Activated gamma-delta T cell treated with anti-CD3 and anti-CD28 coated beads, Interleukin-2, amount 50 U/mL, for 16 hours (primary cell): Measurements from ENCODE around the gene RPS6KA5.
"Not testable (repeated sequence)": the region's sequence is repeated elsewhere in the genome, so short reads cannot be mapped to it uniquely, and the experiment has no call there.

ENCODE experiments used
- DNase-seq: peaks from one replicate; pipeline ENCODE4 v3.0.0-alpha.2; 2020; ENCODE audit warnings: low read depth

RPS6KA5 gene

DNA sequence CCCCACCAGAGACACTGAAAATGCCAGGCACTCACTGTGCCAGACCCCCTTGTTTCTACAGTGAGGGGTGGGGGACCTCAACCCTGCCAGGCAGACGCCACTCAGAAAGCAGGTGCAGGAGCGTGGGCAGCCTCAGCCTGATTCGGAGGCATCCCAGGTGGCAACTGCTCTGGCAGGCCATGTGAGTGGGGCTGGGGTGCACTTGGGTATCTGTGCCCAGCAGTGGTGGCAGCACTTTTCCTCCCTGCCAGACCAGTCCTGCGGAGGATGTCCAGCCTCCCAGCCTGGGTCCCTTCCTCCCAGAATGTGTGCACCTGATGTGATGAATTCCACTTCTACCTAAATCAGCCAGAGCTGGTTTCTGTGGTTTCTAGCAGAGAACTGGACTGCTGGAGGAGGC, 230.8 kb downstream of the RPS6KA5 start:
- no peak for DNase-seq

DNA sequence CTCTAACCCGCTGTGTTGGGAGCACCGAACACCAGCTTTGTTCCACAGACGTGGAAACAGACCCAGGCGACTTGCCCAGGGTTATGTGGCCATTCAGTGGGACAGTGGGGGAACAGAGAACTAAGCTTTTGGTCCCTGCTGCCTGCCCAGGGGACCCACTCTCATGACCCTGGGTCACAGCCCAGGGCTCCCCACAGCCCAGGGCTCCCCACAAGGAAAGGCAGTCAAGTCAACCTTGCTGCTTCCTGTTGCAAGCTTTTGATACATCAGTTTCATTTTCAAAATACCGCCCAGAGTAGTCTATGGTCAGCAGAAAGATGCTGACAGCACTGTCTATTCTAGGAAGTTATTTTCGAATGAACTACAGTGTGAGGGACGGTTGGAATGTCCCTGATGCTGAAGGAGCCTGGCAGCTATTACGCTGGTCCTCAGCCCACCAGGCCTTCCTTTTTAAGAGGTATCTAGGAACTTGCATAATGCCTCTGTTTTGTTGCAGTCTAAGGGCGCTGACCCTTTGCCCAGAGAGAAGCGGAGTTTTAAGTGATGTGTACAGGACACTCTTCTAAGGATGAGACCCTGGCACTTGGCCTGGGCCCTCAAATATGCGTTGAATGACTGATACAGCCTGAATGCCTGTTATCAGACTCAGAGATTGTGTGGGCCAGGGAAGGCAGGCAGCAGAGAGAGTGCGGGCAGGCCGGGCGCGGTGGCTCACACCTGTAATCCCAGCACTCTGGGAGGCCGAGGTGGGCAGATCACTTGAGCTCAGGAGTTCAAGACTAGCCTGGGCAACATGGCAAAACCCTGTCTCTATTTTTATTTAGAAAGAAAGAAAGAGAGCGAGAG, 231.6 kb downstream of the RPS6KA5 start:
- DNase-seq = no peak

DNA sequence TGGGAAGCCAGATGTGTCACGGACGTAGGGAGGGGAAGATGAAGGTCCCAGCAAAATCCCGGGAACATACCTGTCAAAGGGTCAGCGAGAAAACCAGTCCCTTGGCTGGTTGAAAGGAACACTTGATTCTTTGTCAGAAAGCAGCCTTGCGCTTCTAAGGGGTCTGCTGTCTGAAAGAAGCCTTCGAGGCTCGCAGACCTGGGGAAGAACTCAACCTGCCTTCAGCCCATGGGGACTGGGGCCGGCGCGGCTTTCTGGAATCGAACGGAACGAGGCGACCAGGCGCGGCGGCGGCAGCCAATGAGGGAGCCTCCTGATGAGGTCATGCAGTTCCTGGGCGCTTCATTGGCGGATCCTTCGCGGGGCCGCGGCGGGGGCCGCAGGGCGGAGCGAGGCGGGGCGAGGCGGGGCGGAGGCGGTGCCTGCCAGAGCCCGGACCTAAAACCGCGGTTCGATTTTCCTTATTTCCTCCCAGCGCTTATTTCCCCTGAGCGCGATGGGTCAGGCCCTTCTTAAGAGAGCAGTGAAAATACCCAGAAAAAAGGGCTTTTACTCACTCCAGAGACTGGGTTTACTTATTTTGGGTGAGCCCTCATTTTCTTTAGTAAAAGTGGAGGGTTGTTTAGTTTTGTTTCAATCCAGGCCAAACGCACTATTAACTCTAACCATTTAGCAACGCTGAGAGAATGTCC, 232.4 kb downstream of the RPS6KA5 start:
- peak; percentile 80 for DNase-seq

DNA sequence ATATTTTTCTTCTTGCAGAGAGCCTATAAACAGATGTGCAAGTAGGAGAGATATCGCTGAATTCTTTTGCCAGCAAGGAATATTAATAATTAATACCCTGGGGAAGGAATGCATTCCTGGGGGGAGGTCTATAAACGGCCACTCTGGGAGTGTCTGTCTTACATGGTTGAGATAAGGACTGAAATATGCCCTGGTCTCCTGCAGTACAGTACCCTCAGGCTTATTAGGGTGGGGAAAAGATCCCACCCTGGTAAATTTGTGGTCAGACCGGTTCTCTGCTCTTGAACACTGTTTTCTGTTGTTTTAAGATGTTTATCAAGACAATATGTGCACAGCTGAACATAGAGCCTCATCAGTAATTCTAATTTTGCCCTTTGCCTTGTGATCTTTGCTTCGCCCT, 236.9 kb downstream of the RPS6KA5 start:
- DNase-seq = not testable (repeated sequence)

DNA sequence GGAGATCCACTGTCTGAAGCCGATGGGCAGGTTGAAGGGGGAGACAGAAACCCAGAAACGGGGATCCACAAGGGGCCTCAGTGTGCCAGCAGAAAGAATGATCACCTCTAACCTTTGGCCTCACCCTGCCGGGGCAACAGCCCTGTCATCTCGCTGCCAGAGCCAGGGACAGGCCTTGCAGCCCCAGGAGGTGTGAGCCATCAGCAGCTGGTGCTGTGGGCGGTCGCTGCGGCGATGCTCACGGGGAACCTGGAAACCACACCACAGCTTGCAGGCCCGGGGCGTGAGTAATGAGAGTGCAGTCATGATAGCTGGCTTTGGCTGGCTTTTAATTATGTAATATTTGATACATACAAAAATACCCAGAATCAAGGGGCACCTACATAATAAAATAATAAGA, 239.5 kb downstream of the RPS6KA5 start:
- peak; percentile 64 for DNase-seq

DNA sequence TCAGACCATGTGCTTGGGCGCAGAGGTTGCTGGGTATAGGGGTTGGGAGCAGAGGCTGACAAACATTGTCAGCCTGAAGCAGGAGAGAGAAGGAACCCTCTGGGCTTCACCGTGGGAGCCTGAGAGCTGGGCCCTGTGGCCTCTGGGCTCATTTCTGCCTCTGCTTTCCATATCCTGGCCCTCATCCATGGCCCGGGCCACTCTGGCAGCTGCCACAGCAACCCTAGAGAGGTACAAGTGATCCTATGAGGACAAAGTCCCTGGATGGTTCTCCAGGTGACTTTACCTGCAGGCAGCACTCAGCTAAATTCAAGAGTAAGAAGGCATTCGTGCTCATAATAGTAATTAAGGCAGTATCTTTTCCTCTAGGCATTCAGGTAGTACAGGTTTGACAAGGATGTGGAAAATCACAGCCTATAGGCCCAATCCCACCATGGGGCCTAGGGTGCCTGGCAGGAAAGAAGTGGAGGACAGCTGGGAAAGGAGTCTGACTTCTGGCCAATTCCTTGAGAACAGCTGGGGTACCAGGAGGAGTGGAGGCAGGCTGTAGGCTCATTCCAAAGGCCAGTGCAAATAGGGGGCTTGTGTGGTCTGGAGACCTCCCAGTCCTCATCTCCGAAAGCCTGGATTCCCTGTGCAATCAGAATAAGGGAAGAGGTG, 240.6 kb downstream of the RPS6KA5 start:
- DNase-seq = no peak

DNA sequence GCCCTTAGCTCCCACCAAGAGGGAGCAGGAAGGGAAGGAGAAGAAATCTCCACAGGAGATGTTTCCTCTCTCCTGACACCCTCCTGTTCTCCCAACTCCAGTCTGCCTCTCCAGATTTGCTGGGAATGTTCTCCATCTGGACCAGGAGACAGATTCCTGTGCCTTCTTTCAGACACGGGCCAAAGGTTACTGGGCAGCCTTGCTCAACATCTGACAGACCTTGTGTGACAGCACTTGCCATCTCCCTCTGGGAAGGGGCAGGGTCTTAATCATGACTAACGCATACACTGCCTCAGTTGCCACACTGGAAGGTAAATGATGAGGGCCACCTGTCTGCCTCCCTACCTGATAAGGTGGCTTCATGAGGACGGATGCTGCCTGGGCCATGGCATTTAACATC, 241.7 kb downstream of the RPS6KA5 start:
- no peak for DNase-seq

DNA sequence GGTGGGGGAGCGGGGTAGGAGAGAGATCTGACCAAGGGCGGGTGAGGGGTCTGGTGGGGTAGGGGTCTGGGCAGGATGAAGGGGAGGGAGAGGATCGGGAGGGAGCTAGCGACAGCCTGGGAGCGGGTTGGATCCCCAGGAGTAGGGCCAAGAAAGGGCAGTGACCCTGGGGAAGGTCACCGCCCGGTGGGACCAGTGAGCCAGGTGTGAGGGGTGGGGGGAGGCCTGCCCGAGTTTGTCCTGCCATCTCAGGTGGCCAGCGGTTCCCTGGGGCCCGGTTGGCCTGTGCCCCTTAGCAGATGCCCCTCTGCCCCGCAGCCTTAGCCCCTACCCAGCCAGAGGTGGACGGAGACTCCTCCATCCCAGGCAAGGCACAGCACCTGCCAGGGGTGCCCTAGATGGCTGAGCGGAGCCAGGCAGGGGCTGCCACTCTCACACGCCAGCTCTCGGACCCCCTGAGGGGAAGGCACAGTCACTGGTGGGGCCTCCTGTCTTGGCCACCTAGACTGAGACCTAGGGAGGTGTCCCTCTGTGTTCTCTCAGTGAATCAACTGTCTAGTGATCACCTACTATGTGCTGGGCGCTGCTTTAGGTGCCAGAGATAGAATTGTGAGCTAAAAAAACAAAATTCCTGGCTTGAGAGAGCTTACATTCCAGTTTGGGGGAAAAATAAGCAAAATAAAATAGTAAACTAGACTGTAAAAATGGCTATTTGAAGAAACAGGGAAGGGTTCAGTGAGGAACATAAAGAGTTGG, 243.6 kb downstream of the RPS6KA5 start:
- no peak for DNase-seq

DNA sequence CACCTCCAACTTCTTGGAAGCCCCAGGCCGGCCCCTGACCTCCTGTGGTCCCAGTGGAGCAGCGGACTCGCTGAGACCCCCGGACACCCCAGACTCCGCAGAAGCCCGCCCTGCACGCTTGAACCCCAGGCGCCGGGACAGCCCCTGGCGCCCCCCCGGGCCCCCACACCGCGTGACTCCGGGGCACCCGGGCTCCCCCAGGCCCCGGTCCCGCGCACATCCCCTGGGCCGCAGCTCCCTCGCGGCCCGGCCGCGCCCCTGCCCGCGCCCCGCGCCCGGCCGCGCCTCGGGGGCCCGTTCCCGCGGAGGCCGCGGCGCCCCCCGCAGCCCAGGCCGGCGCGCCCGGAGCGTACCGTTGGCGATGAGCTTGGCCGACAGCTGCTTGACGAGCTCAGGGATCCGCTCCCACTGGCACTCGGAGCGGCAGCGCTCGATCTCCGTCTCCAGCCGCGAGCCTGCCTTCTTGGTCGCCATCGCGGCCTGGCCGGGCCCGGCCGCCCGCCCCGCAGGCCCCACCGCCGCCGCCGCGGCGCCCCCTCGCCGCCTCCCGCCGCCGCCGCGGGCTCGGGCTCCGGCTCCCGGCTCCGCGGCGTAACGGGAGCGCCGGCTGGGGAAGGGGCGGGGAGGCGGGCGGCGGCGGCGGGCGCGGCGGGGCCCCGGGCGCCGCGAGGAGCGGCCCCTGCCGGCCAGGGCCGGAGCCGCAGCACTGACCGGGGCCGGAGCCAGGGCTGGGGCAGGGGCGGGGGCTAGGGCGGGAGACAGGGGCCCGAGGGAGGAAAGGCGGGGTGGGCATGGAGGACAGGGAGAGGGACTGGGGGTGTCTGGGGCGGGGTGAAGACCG, 244.4 kb downstream of the RPS6KA5 start, which contains the start of gene TTC7B:
TTC7B (minus strand) TSS at position 609 of the 841 bp plus-strand sequence; CDS start at position 474, 135 bp downstream.
- no peak for DNase-seq

DNA sequence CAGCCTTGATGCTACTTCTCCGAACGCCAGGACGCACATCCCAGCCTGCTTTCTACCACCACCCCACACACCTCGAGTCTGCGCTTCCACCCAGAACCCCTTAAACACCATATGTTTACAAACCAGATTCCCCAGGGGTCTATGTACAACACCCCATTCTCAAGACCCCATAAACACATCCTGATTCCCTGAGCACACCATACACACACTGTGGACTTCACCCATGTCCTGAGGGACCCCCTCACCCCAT, 244.9 kb downstream of the RPS6KA5 start:
- no peak for DNase-seq

DNA sequence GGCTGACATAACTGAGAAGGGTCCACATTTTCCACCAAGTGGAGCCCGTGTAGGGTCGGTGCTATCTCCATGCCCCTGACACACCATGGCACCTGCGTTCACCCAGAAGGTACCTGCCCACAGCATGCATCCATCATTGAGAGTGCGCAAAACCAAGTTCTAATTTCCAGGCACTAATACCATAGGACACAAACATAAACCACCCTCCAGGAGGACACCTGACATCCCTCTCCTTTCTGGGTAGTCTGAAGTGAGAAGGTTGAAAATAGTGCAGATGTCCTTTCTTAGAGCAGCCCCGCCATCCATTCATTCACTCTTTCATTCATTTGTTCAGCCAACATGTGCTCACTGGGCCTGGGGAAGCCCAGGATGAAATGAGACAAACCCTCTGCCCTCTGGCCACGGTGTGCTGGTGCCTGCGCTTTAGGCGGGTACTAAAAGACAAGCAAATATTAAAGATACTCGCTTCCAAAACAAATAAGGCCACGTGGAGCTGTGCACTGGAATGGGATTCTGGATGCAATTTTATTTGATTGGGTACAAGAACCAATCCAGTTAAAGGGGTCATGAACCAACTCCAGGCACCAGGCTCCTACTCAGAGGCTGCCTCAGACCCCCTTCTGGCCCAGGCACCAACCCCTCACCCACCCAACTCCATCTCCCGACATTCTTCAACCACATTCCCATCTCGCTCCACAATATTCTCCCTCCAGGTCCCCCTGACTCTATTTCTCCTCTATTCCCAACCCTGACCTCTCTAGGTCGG, 245.5 kb downstream of the RPS6KA5 start:
- no peak for DNase-seq

DNA sequence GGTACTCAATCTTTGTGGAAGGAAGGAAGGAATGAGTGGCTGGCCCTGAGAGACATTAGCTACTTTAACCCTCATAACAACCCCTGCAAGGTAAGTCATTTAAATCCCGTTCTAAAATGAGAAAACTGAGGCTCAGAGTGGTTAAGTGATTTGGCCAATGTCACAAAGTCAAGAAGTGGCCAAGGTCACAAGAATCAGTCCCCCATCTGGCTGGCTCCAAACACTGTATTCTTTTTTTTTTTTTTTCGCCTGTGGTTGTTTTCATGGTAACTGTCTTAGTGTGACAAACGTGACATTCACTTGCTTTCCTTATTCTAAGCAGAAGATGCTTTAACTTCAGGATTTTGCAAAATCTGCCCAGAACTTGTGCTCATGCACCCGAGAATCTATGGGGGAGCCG, 247.0 kb downstream of the RPS6KA5 start:
- no peak for DNase-seq

DNA sequence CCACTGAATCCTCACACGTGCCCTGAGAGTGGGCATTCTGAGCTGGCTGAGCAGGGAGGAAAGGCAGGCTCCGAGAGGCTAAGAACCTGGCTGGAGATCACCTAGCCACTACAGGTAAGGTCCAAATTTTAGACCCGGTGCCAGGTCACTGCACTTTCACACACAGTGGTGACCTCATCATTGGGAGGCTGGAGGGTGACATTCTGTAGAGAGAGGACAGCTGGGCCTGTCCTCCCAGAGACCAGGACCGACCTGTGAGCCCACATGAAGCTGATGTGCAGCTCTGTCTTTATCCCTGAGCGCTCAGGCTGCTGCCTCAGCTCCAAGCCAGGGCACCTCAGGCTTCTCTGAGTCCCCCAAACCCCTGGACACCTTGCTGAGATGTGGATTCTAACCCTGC, 248.3 kb downstream of the RPS6KA5 start:
- no peak for DNase-seq

DNA sequence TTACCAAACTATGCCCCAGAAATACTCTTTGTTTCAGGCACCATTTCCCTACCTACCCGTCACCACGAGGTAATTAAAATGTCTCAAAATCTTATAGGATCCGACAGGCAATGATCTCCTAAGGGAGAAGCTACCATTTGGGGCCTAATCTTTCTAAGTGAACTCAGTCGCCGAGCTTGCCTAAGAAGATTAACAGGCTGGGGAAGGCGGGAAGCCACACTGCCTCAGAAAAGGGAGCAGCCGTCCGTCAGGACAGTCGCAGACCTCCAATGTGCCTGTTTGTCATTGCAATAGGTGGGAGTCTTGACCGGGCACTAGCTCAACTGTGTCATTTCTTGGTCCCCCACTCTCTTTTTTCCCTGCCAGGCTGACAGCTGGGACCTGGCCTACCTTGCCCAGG, 248.8 kb downstream of the RPS6KA5 start:
- no peak for DNase-seq

DNA sequence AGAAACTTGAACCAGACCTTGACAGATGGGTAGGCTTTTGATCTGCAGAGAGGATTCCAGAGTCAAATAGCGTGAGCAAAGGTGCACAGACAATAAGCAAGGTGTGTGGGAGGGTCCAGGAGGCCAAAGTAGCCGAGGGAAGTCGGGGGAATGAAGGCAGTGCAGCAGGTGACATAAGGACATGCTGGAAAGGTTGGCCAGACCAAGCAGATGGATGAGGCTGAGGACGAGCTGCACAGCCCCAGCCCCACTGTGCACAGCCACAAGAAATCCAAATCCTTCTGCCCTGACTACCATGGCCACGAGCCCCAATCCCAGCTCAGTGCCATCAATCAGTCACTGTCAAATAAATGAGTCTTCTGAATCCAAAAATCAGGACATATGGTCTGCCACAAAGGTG, 249.6 kb downstream of the RPS6KA5 start:
- DNase-seq = no peak

DNA sequence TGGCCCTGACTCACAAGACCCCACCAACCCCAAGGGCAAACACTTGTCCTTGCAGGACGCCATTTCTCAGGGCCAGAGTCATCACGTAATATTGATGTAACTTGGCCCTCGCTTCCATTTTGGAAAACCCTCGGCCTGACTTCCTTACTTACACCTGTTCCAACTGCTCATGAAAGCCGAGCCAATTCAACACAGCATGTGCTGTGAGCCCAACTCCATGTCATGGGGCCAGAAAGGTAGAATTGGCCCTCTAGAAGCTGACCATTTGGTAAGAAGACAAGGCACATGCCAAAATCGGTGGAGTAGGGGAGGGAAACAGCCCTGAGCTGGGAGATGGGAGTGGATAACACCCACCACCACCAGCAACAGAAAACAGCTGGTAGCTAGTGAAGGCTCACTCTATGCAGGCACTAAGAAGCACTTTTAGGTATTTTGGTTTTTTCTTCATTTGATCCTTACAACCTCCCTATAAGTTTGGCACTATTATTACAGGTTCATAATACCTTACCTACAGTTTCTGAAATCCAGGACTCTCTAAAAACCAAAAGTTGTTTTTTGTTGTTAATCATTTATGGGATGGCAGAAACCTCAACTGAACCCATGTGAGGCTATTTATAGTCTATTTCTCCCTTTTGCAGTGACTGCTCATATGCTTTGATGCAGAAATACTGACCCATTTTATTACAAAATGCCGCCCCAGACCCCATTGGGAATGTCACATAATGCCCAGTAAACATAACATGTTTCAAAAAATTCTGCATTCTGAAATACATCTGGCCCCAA, 250.7 kb downstream of the RPS6KA5 start:
- DNase-seq = no peak

DNA sequence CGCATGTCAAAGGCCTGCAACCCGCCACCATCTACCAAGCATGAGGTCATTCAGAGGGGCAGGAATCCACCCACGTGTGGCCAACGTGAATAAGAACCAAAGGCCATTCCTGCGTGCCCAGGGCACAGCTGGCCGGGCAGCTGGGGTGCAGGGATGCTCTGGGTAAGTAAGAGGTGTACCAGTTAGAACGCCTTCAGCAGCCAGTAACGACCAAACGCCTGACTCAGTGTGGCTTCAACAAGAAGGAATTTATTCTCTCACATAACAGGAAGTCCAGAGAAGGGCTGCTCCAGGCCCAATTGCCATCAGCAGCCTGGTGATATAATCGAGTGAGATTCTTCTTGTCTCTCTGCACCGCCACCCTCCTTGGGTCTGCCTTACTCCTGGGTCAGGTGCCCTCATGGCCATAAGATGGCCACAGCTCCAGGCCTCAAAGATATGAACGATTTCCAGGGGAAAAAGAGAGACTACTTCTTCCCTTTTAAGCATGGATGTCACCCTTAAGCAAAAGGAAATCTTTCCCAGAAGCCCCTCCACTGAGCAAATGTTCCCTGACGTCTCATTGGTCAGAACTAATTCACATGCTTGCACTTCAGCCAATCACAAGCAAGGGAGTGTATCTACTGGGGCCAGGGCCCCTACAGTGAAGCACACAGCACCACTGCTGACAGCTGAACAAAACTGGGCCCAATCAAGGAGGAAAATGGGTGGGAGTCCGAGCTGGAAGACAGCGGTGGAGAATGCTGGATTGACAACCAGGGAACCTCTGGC, 251.5 kb downstream of the RPS6KA5 start:
- DNase-seq = no peak

DNA sequence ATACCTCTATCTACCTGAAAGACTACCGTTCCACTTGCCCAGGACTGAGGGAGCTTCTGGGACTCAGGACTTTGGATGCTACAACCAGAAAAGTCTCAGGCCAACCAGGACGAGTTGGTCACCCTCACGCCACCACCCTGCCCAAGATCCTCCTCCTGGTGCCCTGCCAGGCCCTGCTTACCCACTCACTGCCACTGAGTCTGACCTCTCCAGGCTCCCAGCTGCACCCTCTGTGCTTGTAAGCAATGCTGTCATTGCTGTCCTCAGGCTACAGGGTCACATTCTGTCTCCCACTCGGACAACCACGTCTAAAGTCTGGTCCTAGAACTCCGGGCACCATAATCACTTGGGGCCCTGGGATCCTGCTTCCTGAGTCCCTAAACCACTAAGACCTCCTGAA, 253.4 kb downstream of the RPS6KA5 start:
- no peak for DNase-seq
